ENCODE measurements around the gene LMO2. TPM values are rescaled to one million over a fixed set of nuclear protein-coding genes. Genes with fewer than 3 reads are reported as not detected.

LMO2 gene
- total RNA-seq, 1 donor from 2014 or later = 0.55 TPM

GRCh38 chr11:33915526-33915925 is 23.6 kb upstream of the LMO2 start:
- DNase-seq (ENCODE audit: low read depth) = no peak

DNA sequence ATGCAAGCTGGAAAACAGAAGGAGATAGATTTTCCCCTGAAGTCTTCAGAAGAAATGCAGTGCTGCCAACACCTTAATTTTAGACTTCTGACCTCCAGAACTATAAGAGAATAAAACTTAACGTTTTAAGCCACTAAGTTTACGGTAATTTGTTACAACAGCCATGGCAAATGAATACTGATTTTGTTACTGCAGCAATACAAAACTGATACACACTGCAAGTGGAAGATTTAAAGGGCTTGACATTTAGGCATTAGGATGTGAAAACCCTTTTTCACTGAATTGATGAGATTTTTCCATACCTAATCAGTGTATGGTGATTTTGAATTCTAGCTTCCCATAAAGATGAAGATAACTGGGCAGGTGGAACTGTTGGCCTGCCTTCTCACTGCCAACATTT is 22.1 kb upstream of the LMO2 start:
- DNase-seq (ENCODE audit: low read depth) = no peak

DNA sequence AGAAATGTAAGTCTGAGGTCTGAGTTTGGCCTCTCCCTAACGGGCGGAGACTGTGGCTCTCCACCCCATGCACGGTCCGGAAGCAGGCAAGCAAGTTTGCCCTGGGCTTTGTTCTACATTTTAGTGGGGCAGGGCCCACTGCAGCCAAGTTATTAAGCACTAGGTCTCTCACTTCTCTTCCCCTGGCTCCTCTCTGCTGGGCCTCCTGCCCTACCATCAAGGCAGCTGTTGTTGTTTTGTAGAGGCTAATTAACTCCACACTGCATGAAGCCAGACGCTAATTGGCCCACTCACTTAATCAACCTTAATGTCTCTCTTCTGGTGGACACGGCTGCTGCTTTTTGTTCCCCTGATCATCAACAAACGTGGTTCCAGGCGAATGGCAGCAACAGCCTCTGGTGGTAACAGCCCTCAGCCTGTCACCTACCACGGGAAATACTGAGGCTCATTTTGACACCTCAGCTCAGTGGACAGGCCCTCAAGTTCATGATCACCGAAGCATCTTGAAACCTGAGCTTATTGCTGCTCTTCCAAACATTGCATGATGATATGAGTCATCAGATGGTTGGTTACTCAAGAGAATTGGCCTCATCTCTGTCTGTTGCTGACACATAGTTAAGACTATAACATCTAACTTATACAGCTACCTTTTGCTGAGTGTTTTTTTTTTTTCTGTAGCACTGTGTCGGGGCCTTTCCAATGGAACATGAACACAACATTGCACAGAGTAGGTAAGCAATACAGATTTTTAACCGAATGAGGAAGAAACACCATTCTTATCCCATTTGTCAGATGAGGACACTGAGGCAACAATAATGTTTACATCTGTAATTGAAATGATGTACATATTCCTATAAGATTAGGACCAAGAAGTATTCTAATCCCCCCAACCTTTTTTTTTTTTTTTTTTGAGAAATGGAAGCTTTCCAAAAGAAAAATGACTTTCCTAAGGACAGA is 20.8 kb upstream of the LMO2 start:
- peak; percentile 94 for DNase-seq (ENCODE audit: low read depth)

- DNase-seq (ENCODE audit: low read depth) = no peak
These were observed 19.1 kb upstream of the LMO2 start for GRCh38 chr11:33910958-33911339.

DNA sequence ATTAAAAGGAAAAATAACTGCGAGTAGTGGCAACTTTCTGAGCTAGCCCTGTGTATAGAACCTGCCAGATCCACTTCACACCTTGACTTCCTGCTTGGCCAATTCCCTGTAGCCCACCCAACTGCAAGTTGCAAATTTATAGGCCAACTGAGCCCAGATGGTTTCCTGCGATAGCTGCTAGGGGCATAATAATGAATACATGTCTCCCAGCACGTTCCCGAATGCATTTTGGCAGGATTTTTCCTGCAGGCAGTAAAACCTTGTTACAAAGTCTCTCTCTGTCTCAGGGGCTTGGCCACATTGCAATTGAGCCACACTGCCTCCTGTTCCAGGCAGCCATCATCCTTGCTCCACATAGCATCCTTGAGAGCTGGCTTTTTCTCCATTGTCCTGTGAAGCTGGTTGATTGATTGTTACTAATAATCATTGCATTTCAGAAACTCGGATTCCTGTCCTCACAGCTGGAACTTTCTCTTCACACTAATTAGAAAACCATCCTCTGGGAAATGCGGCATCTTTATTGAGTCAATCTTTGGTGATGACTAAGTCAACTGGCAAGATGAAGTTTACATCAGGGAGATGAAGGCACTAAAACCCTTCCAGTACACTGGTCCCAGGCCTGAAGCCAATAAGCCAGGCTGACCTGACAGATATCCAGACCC is 18.6 kb upstream of the LMO2 start:
- no peak for DNase-seq (ENCODE audit: low read depth)

DNA sequence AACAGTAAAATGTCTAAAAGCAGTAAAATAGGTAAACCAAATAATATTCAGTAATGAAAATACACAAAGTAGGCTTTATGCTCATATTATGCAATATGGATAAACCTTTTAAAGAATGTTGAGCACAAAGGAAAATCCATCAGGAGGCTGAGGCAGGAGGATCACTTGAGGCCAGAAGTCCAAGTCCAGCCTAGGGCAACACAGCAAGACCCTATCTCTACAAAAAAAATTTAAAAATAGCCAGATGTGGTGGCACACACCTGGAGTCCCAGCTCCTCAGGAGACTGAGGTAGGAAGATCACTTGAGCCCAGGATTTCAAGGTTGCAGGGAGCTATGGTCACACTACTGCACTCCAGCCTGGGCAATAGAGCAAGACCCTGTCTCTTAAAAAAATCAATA is 17.7 kb upstream of the LMO2 start:
- DNase-seq (ENCODE audit: low read depth) = no peak

DNA sequence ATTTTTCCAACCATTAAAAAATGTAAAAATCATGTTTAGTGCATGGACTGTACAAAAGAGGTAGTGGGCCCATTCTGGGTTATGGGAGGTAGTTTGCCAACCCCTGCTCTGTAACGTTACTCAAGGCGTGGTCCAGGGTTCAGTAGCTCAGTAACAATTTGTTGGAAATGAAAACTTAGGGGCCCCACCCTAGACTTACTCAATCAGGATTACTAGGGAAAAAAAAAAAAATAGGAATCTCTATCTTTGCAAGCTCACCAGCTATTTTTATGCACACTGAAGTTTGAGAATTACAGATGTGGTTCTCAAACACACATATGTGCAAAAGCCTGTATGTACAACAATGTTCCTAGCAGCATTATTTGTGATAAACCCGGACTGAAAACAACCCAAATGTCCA is 17.3 kb upstream of the LMO2 start:
- no peak for DNase-seq (ENCODE audit: low read depth)

- DNase-seq (ENCODE audit: low read depth) = no peak
These were observed 15.5 kb upstream of the LMO2 start for GRCh38 chr11:33907421-33907820.

DNA sequence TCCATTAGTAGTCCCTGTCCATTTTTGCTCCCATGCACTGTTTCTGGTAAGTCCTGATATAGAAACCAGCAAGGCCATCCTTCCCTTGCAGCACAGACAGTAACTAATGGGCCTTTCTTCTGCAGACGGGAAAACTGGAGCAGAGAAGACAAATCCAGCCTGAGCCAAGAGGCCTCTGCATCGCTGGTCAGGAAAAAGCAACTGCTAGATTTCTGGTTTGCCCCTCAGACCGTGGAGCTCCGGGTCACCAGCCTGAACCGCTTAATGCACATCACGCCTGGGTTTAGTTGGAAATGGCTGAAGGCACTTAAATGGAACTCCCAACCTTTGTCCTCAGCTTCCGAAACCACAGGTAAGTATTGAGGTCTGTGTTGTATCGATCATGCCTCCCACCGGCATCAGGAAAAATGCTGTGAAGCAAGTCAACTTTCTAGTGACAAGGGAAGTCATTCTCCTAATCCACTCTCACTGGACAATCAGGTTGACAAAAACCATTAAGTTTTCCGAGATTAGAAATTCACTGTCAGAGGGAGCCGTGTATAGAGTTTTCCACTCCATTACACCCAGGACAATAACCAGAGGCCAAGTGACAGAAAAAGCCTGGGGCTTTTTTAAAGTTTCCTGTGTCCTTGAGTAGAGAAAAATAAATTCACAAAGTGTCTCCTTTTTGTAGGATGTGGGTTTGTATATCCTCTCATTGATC is 14.8 kb upstream of the LMO2 start:
- DNase-seq (ENCODE audit: low read depth) = no peak

- no peak for DNase-seq (ENCODE audit: low read depth)
These were observed 12.2 kb upstream of the LMO2 start for GRCh38 chr11:33904102-33904501.

GRCh38 chr11:33900159-33900840 is 8.4 kb upstream of the LMO2 start:
- no peak for DNase-seq (ENCODE audit: low read depth)

- DNase-seq (ENCODE audit: low read depth) = peak; percentile 23
These were observed 7.6 kb upstream of the LMO2 start for GRCh38 chr11:33899400-33900037.

DNA sequence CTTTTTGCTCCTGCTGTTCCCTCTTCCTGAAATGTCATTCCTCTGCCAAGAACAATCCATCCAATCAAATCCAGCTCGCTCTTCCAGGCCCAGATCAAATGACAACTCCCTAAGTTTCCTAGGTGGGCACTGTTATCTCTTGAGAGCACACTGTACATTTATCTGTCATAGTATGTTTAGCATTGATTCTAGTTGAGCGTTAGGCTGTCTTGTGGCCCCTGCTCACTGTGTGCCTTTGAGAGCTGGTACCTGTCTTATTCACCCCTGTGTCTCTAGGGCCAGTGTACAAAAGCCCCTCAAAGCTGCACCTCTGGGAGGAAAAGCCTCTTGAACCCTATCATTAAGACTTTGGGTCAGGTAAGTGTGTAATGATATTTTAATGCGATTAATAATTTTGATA is 7.1 kb upstream of the LMO2 start:
- no peak for DNase-seq (ENCODE audit: low read depth)

DNA sequence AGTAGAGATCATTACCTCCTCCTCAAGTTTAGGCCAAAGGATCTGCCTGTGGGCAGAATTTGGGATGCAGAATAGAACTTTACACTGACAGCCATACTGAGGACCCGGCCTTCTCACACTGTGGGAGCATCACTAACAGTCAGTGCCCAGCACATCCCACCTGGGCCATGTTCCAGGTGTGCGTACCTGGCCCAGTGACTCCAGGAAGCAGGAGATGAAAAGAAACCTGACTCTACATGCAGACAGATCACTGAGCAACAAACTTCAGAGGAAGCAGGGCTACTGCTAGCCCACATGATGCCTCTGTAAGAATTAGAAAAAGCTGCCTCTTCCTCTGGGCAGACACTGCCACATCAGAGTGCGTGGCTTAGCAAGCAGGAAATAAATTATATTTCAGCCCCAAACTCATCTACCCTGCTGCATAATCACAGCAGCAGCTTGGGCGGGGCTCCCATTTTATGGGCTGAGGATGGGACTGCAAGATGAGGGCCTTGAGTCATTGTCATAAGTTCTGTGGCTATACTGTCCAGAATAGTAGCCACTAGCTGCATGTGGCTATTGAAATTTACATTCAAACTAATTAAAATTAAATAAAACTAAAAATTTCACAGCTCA is 6.0 kb upstream of the LMO2 start:
- no peak for DNase-seq (ENCODE audit: low read depth)

GRCh38 chr11:33896911-33897310 is 5.0 kb upstream of the LMO2 start:
- DNase-seq (ENCODE audit: low read depth) = no peak

DNA sequence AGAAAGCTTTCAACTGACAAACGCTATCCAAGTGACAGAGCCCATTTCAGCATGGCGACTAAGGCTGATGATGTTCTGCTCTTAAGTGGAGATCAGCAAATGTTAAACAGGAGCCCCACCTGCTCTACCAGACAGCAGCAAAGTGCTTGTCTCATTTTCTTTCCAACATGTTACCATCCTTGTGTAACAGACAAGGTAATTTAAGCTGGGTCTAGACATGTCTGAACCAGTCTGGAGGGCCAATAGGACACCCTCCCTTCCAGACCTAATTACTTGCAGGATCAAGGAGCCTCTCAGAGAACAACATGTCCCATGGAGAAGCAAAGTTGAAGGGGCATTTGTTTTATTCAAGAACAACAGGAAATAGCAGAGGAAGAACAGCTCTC is 3.9 kb upstream of the LMO2 start:
- DNase-seq (ENCODE audit: low read depth) = no peak

DNA sequence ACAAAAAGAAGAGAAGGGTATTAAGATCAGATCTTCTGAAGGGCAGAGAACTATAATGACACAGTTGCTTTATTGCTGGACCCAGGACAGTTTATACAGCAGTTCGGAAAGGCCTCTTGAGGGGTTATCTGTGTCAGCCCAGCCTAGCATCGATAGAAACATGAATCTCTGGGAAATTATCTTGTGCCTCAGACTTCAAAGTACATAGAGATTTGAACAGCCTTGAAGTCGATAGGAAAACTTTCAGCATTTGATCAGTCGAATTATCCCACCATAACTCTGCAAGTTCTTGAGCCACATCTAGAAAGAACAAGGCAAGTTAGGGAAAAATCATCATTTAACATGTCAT is 2.5 kb upstream of the LMO2 start:
- no peak for DNase-seq (ENCODE audit: low read depth)

DNA sequence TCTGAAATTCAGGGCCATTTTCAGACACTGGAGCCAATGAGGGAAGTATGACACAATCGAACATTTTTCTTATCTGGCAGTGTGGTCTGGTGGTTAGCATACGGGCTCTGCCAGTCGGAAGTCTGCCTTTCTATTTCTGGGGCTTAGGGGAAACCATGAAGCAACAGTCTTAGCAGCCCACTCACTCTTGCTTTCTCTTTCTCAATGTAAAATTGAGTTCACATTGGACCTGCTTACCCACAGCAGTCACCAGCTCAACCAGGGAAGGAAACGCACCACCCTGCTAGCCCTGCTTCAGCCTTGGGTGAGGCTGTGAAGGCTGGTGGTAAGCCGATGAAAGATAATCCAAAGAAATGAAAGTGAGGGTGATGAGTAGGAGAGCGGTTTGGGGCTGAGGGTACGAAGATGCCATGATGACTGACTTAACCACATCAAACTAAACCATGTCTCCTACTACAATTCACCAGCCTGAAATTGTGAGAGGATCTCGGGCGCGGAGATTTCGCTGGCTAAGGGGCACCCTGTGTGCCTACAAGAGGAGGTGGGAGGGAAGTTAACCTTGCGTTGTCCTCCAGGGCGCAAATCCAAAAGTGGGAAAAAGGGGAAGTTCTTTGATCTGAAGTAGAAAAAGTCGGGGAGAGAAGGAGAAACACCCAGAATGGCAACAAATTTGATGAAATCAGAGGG is 2.0 kb upstream of the LMO2 start:
- no peak for DNase-seq (ENCODE audit: low read depth)

- DNase-seq (ENCODE audit: low read depth) = no peak
These were observed 1.2 kb upstream of the LMO2 start for GRCh38 chr11:33892906-33893594.

DNA sequence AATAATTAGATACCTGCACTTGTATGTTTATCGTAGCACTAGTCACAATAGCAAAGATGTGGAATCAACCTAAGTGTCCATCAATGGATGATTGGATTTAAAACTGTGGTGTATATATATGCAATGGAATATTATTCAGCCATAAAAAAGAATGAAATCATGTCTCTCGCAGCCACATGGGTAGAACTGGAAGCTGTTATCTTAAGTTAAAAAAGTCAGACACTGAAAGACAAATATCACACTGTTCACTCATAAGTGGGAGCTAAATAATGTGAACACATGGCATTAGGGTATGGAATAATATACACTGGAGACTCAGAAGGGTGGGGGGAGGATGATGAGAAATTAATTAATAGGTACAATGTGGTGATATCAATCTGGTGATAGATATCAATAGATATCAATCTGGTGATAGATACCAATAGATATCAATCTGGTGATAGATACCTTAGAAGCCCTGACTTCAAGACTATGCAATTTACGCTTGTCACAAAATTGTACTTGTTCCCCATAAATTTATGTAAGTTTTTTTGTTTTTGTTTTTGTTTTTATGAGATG is 2.0 kb downstream of the LMO2 start:
- no peak for DNase-seq (ENCODE audit: low read depth)

Data from renal cortical epithelial cell (primary cell).